Activated CD8-positive, alpha-beta T cell treated with anti-CD3 and anti-CD28 coated beads for 36 hours (primary cell): ENCODE results near the gene PLPPR4. TPM values are rescaled to one million over a fixed set of nuclear protein-coding genes. Genes with fewer than 3 reads are reported as not detected.

Experiments
- ATAC-seq: fragments of 200-7000 bp; cut with Tn5 transposase; one replicate; pipeline ENCODE4 v1.10.0; 2021; ENCODE audit warnings: mild to moderate bottlenecking, moderate library complexity
- CTCF ChIA-PET: fragments of 350-600 bp; sonication (Branson Sonifier 250); formaldehyde crosslinking; loops from one replicate; lab custom pipeline; 2021; ENCODE audit warnings: antibody characterized with exemption; lab: Charles Lee
- POLR2A ChIA-PET: fragments of 350-600 bp; sonication (Branson Sonifier 250); formaldehyde crosslinking; loops from one replicate; lab custom pipeline; 2021; ENCODE audit warnings: antibody characterized with exemption; lab: Charles Lee
- DNase-seq: peaks from one replicate; pipeline ENCODE4 v3.0.0-alpha.2; 2020
- H3K27ac Mint-ChIP-seq: one replicate; pipeline ENCODE4 v1.8.0; 2021; ENCODE audit warnings: mild to moderate bottlenecking, mixed read lengths
- H3K27me3 Mint-ChIP-seq: one replicate; pipeline ENCODE4 v1.8.0; 2021; ENCODE audit warnings: mixed read lengths
- H3K36me3 Mint-ChIP-seq: one replicate; pipeline ENCODE4 v1.8.0; 2021; ENCODE audit warnings: low read depth, mixed read lengths
- H3K4me1 Mint-ChIP-seq: one replicate; pipeline ENCODE4 v1.8.0; 2021; ENCODE audit warnings: low read depth, mixed read lengths
- H3K4me3 Mint-ChIP-seq: one replicate; pipeline ENCODE4 v1.8.0; 2021; ENCODE audit warnings: mild to moderate bottlenecking, moderate library complexity, mixed read lengths
- H3K9me3 Mint-ChIP-seq: one replicate; pipeline ENCODE4 v1.8.0; 2021; ENCODE audit warnings: mixed read lengths
- CTCF ChIP-seq: fragments of 200-600 bp; IDR thresholded peaks from one replicate; pipeline ENCODE4 v1.8.0; 2022; ENCODE audit warnings: antibody characterized with exemption, mild to moderate bottlenecking
- intact Hi-C: fragments of 100-400 bp; cut with micrococcal nuclease; formaldehyde crosslinking; loops from one replicate; pipeline ENCODE4 v1.10.0; 2022
- total RNA-seq, 2 experiments: library from RNA; stranded (reverse); gene quantifications; one replicate each; pipeline ENCODE4 v1.2.3, GENCODE V29; 2021

Gene PLPPR4
- total RNA-seq, 2 experiments from 2014 or later, result not detected

- intact Hi-C loops, result no loop called here
- Mint-ChIP-seq H3K36me3 (no peaks in the 10 kb centered on the region), H3K9me3 (peaks cover 2% of the 10 kb centered on the region), H3K4me1 (no peaks in the 10 kb centered on the region), H3K27me3 (no peaks in the 10 kb centered on the region), H3K27ac (no peak overlapping the region), H3K4me3 (no peak overlapping the region)
- no peak for DNase-seq
- POLR2A ChIA-PET, result no interaction called here
- no peak for TF ChIP-seq CTCF
- no peak for ATAC-seq
- CTCF ChIA-PET, result no interaction called here
These were observed 42.4 kb downstream of the PLPPR4 start for GRCh38 chr1:99306644-99307043.

- peaks cover 1% of the 10 kb centered on the region for H3K27me3 Mint-ChIP-seq
- CTCF ChIA-PET, result no interaction called here
- no peak for TF ChIP-seq CTCF
These were observed 51.0 kb downstream of the PLPPR4 start for GRCh38 chr1:99315305-99315704.

GRCh38 chr1:99326215-99326949 lies 62.1 kb downstream of the PLPPR4 start:
- ATAC-seq (no peak), DNase-seq (no peak)
- peak; percentile 17 for TF ChIP-seq CTCF
- H3K4me1 Mint-ChIP-seq, result no peaks in the 10 kb centered on the region
- no peak overlapping the region for H3K27ac Mint-ChIP-seq
- H3K9me3 Mint-ChIP-seq, result no peaks in the 10 kb centered on the region
- intact Hi-C loops, result no loop called here
- CTCF ChIA-PET, result interaction anchor here (1.1 kb wide), 1 partner anchor 154 kb away, joined by 3 read pairs; no protein-coding TSS in a partner anchor
- no peak overlapping the region for H3K4me3 Mint-ChIP-seq
- H3K36me3 Mint-ChIP-seq, result no peaks in the 10 kb centered on the region
- no peaks in the 10 kb centered on the region for H3K27me3 Mint-ChIP-seq
- POLR2A ChIA-PET, result no interaction called here

More at GRCh38 chr1:99315305-99315704, 51.0 kb downstream of the PLPPR4 start:
- ATAC-seq (no peak), DNase-seq (no peak)
- Mint-ChIP-seq H3K4me1 (no peaks in the 10 kb centered on the region), H3K9me3 (no peaks in the 10 kb centered on the region), H3K27ac (no peak overlapping the region), H3K36me3 (no peaks in the 10 kb centered on the region), H3K4me3 (no peak overlapping the region)
- intact Hi-C loops, result no loop called here
- POLR2A ChIA-PET, result no interaction called here

GRCh38 chr1:99327357-99327756 lies 63.1 kb downstream of the PLPPR4 start:
- intact Hi-C loops, result no loop called here
- Mint-ChIP-seq H3K36me3 (no peaks in the 10 kb centered on the region), H3K4me3 (no peak overlapping the region), H3K4me1 (no peaks in the 10 kb centered on the region), H3K27ac (no peak overlapping the region), H3K9me3 (no peaks in the 10 kb centered on the region), H3K27me3 (no peaks in the 10 kb centered on the region)
- DNase-seq, result no peak
- POLR2A ChIA-PET, result no interaction called here
- CTCF ChIA-PET, result interaction anchor here (1.1 kb wide), 1 partner anchor 153 kb away, joined by 3 read pairs; no protein-coding TSS in a partner anchor
- ATAC-seq, result no peak
- no peak for TF ChIP-seq CTCF

GRCh38 chr1:99328171-99328570 lies 63.9 kb downstream of the PLPPR4 start:
- no peaks in the 10 kb centered on the region for H3K4me1 Mint-ChIP-seq
- intact Hi-C loops, result no loop called here
- ChIA-PET POLR2A (no interaction called here), CTCF (no interaction called here)
- no peak for TF ChIP-seq CTCF
- DNase-seq (no peak), ATAC-seq (no peak)
- H3K27me3 Mint-ChIP-seq, result no peaks in the 10 kb centered on the region
- H3K27ac Mint-ChIP-seq, result no peak overlapping the region
- no peak overlapping the region for H3K4me3 Mint-ChIP-seq
- H3K36me3 Mint-ChIP-seq, result no peaks in the 10 kb centered on the region
- no peaks in the 10 kb centered on the region for H3K9me3 Mint-ChIP-seq
